GM12864 (cell line): ENCODE results near the gene ACE2.

ENCODE experiments used
- DNase-seq: peaks from one replicate; pipeline ENCODE4 v3.0.0-alpha.2; 2011; ENCODE audit warnings: low read depth
- H3K4me3 ChIP-seq: 2 replicates; pipeline ENCODE4 v1.5.1; 2011; ENCODE audit warnings: mild to moderate bottlenecking, low read depth, low read length, control low read depth
- CTCF ChIP-seq: IDR thresholded peaks from 2 replicates; pipeline ENCODE4 v1.5.1; 2011; ENCODE audit warnings: low read depth, mild to moderate bottlenecking, moderate library complexity, low read length, control low read depth, inconsistent platforms; ENCODE audit errors: missing control alignments

Gene ACE2

GRCh38 chrX:15547356-15547755 is 53.4 kb downstream of the ACE2 start:
- DNase-seq: no peak
- TF ChIP-seq CTCF: no peak
- H3K4me3 ChIP-seq: no peak overlapping the region

- no peak for DNase-seq
- no peak overlapping the region for H3K4me3 ChIP-seq
- no peak for TF ChIP-seq CTCF
Observed at GRCh38 chrX:15546745-15547144, 54.0 kb downstream of the ACE2 start.

- H3K4me3 ChIP-seq: no peak overlapping the region
- DNase-seq: no peak
- no peak for TF ChIP-seq CTCF
Observed at GRCh38 chrX:15530318-15530717, 70.4 kb downstream of the ACE2 start.

GRCh38 chrX:15529165-15529564 is 71.6 kb downstream of the ACE2 start:
- no peak overlapping the region for H3K4me3 ChIP-seq
- DNase-seq: no peak
- TF ChIP-seq CTCF: no peak

- no peak overlapping the region for H3K4me3 ChIP-seq
- TF ChIP-seq CTCF: no peak
- DNase-seq: no peak
Observed at GRCh38 chrX:15525664-15526416, 74.9 kb downstream of the ACE2 start.

- TF ChIP-seq CTCF: no peak
- H3K4me3 ChIP-seq: no peak overlapping the region
- DNase-seq: no peak
Observed at GRCh38 chrX:15524417-15524816, 76.3 kb downstream of the ACE2 start.

GRCh38 chrX:15523088-15523487 is 77.7 kb downstream of the ACE2 start:
- no peak for TF ChIP-seq CTCF
- no peak for DNase-seq
- H3K4me3 ChIP-seq: no peak overlapping the region
